Transverse colon (tissue), 4 donors: ENCODE results near the gene FCMR. TPM values are rescaled to one million over a fixed set of nuclear protein-coding genes. Genes with fewer than 3 reads are reported as not detected.
A peak's percentile ranks its signal among the peaks of the same experiment; 100 is the strongest.

Experiments
- DNase-seq: peaks from one replicate; pipeline ENCODE4 v3.0.0-alpha.2; 2019
- H3K27ac ChIP-seq, 4 donors: fragments of 200-600 bp; sonication (generic); 2 replicates each; pipeline ENCODE4 v1.5.1; 2016 to 2018; ENCODE audit warnings: inconsistent platforms in 4 of 4
- H3K27me3 ChIP-seq: fragments of 200-600 bp; sonication (generic); 2 replicates; pipeline ENCODE4 v1.5.1; 2017; ENCODE audit warnings: inconsistent platforms
- H3K36me3 ChIP-seq, 4 donors: fragments of 200-600 bp; sonication (generic); 2 replicates each; pipeline ENCODE4 v1.5.1; 2017 to 2019; ENCODE audit warnings: inconsistent platforms in 4 of 4
- H3K4me1 ChIP-seq, 4 donors: fragments of 200-600 bp; sonication (generic); 2 replicates each; pipeline ENCODE4 v1.5.1; 2017 to 2020; ENCODE audit warnings: inconsistent platforms in 4 of 4
- H3K4me3 ChIP-seq, 4 donors: fragments of 200-600 bp; sonication (generic); 1 replicate in 1 of 4; 2 replicates in 3 of 4; pipeline versions ENCODE4 v1.5.1 to v1.6.1; 2017 to 2019; ENCODE audit warnings: inconsistent platforms in 4 of 4
- H3K9me3 ChIP-seq, 2 donors: fragments of 200-600 bp; sonication (generic); 2 replicates each; pipeline ENCODE4 v1.5.1; 2017 to 2019; ENCODE audit warnings: inconsistent platforms in 2 of 2
- EP300 ChIP-seq: sonication (generic); formaldehyde crosslinking; IDR thresholded peaks from one replicate; pipeline ENCODE4 v1.6.1; 2017; ENCODE audit warnings: antibody characterized with exemption, low read depth
- POLR2A ChIP-seq: fragments of 450-650 bp; IDR thresholded peaks from one replicate; pipeline ENCODE4 v1.6.1; 2016; ENCODE audit warnings: antibody characterized with exemption, mild to moderate bottlenecking, moderate library complexity
- POLR2AphosphoS5 ChIP-seq, 3 donors: sonication (generic); formaldehyde crosslinking; IDR thresholded peaks; one replicate each; pipeline ENCODE4 v1.6.1; 2016; ENCODE audit warnings: antibody characterized with exemption in 3 of 3
- WGBS, 2 donors: methylation state at CpG; one replicate each; pipeline ENCODE4 v1.1.5; 2018; ENCODE audit warnings: low coverage in 1 of 2; 5-methylcytosine and 5-hydroxymethylcytosine counted together
- in situ Hi-C, 4 donors: fragments of 200-750 bp; cut with MboI; loops; one replicate each; pipeline versions ENCODE4 v1.15.0 to v1.15.1; 2017; ENCODE audit warnings: low sequenced_read_pairs in 3 of 4, low pct_ligation_motif_present in 1 of 4, low pct_unique_long_range_greater_than_20kb in 1 of 4
- intact Hi-C: fragments of 100-400 bp; cut with DNase I; formaldehyde crosslinking; loops from one replicate; pipeline ENCODE4 v1.15.1; 2023; ENCODE audit warnings: low total_unique reads
- total RNA-seq, 4 donors: library from RNA; depleted of rRNA; stranded (reverse); fragments of >200 nt; gene quantifications; one replicate each; pipeline ENCODE4 v1.1.0, GENCODE V29; 2016
- TF ChIP-seq, protein P1 (sequence below), 5 experiments: fragments of 200-600 bp in 3 of 5; fragments of 450-650 bp in 2 of 5; sonication (generic) in 3 of 5; IDR thresholded peaks; 1 replicate in 2 of 5; 2 replicates in 3 of 5; pipeline ENCODE4 v1.5.1; 2016 to 2017; ENCODE audit warnings: antibody characterized with exemption in 5 of 5, inconsistent platforms in 3 of 5, mild to moderate bottlenecking in 2 of 5, moderate library complexity in 1 of 5

Gene FCMR
- total RNA-seq, 4 donors from 2014 or later, result 1.00 to 51.6 (median 15.9) TPM

GRCh38 chr1:206947255-206947654, 25.5 kb upstream of the FCMR start:
- DNase-seq, result no peak
- in situ Hi-C loops, result no loop called here
- Histone ChIP-seq H3K4me3 (peak overlapping the region in 2 of 4 donors; percentile 12 to 52), H3K27ac (peak overlapping the region; percentile 82 to 89 (median 83)), H3K4me1 (peaks cover 4 to 55% (median 38%) of the 10 kb centered on the region in 4 donors), H3K36me3 (no peaks in the 10 kb centered on the region), H3K9me3 (no peaks in the 10 kb centered on the region), H3K27me3 (no peaks in the 10 kb centered on the region)
- 54% methylated on average over 3 of the region's 3 CpGs; no CpG with 5 or more reads in 1 of the 2 donors for WGBS, 2 donors
- no peak for TF ChIP-seq POLR2A
- TF ChIP-seq, protein P1, sequence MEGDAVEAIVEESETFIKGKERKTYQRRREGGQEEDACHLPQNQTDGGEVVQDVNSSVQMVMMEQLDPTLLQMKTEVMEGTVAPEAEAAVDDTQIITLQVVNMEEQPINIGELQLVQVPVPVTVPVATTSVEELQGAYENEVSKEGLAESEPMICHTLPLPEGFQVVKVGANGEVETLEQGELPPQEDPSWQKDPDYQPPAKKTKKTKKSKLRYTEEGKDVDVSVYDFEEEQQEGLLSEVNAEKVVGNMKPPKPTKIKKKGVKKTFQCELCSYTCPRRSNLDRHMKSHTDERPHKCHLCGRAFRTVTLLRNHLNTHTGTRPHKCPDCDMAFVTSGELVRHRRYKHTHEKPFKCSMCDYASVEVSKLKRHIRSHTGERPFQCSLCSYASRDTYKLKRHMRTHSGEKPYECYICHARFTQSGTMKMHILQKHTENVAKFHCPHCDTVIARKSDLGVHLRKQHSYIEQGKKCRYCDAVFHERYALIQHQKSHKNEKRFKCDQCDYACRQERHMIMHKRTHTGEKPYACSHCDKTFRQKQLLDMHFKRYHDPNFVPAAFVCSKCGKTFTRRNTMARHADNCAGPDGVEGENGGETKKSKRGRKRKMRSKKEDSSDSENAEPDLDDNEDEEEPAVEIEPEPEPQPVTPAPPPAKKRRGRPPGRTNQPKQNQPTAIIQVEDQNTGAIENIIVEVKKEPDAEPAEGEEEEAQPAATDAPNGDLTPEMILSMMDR (IDR thresholded peaks at IDR 0.05), result no peak
- TF ChIP-seq EP300, result no peak
- no peak for TF ChIP-seq POLR2AphosphoS5 (IDR thresholded peaks at IDR 0.05)
- intact Hi-C loops, result no loop called here

GRCh38 chr1:206946261-206946660, 24.5 kb upstream of the FCMR start, which contains the start of gene PIGR:
Gene PIGR, minus strand, starts transcription at chr1:206946466. Its CDS starts 5,935 bp downstream, at chr1:206940531.
- Histone ChIP-seq H3K4me1 (peaks cover 4 to 53% (median 34%) of the 10 kb centered on the region in 4 donors), H3K27me3 (no peaks in the 10 kb centered on the region), H3K27ac (peak within 1 kb of the TSS; percentile 82 to 89 (median 83)), H3K36me3 (no peaks in the 10 kb centered on the region), H3K4me3 (peak within 1 kb of the TSS; percentile 25 to 53 (median 46)), H3K9me3 (no peaks in the 10 kb centered on the region)
- intact Hi-C loops (no loop called here), in situ Hi-C loops (no loop called here)
- peak; percentile 87 for DNase-seq
- 41% methylated on average over 7 of the region's 7 CpGs; no CpG with 5 or more reads in 1 of the 2 donors for WGBS, 2 donors
- TF ChIP-seq POLR2AphosphoS5 (IDR thresholded peaks at IDR 0.05) (peak; percentile 78 to 96 (median 94)), POLR2A (peak; percentile 91)
- TF ChIP-seq, protein P1 (IDR thresholded peaks at IDR 0.05), result no peak

GRCh38 chr1:206945779-206946178, 24.0 kb upstream of the FCMR start:
- Histone ChIP-seq H3K36me3 (no peaks in the 10 kb centered on the region), H3K27me3 (no peaks in the 10 kb centered on the region), H3K9me3 (no peaks in the 10 kb centered on the region), H3K4me1 (peaks cover 7 to 53% (median 36%) of the 10 kb centered on the region in 4 donors), H3K4me3 (peak overlapping the region; percentile 25 to 53 (median 46)), H3K27ac (peak overlapping the region; percentile 82 to 89 (median 83))
- DNase-seq, result no peak
- intact Hi-C loops, result no loop called here
- 68% methylated on average over 4 of the region's 4 CpGs; no CpG with 5 or more reads in 1 of the 2 donors for WGBS, 2 donors
- in situ Hi-C loops, result no loop called here
- TF ChIP-seq POLR2A, result no peak
- TF ChIP-seq, protein P1 (IDR thresholded peaks at IDR 0.05), result no peak
- no peak for TF ChIP-seq EP300
- no peak for TF ChIP-seq POLR2AphosphoS5 (IDR thresholded peaks at IDR 0.05)

DNA sequence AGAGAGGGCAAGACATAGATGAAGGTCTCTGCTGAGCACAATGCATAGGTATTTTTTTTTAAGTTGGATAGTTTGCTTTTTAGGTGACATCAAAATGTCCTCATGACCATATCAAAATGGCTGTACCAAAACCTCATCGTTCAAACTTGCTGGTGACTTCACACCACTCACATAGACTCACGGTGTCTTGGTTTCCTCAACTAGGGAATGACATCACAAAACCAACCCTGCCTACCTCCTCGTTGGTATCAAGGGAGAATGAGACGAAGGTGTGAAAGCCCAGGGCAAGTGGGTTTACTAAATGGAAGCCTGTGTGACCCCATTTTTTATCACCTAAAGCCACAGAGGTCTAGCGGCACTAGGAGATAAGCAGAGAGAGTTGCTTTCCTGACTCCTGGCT, 23.0 kb upstream of the FCMR start:
- no peak for DNase-seq
- H3K9me3 ChIP-seq, result no peaks in the 10 kb centered on the region
- 40 to 47% methylated on average over 1 to 5 of the region's 5 CpGs for WGBS, 2 donors
- peak overlapping the region; percentile 82 to 89 (median 83) for H3K27ac ChIP-seq
- in situ Hi-C loops, result no loop called here
- H3K27me3 ChIP-seq, result no peaks in the 10 kb centered on the region
- TF ChIP-seq POLR2A (no peak), EP300 (no peak), POLR2AphosphoS5 (IDR thresholded peaks at IDR 0.05) (no peak)
- TF ChIP-seq, protein P1 (IDR thresholded peaks at IDR 0.05), result no peak
- no peaks in the 10 kb centered on the region for H3K36me3 ChIP-seq
- H3K4me3 ChIP-seq, result peak overlapping the region; percentile 25 to 53 (median 46)
- H3K4me1 ChIP-seq, result peaks cover 7 to 56% (median 43%) of the 10 kb centered on the region in 4 donors
- intact Hi-C loops, result no loop called here
